ENCODE measurements around the gene RHBDF1. TPM values are rescaled to one million over a fixed set of nuclear protein-coding genes. Genes with fewer than 3 reads are reported as not detected.

Gene RHBDF1
- total and polyA plus RNA-seq, 2 of the 13 experiments (the other 11 are each of a cell fraction or from before 2014, with no cell fraction given) = 5.4 to 26.9 TPM

DNA sequence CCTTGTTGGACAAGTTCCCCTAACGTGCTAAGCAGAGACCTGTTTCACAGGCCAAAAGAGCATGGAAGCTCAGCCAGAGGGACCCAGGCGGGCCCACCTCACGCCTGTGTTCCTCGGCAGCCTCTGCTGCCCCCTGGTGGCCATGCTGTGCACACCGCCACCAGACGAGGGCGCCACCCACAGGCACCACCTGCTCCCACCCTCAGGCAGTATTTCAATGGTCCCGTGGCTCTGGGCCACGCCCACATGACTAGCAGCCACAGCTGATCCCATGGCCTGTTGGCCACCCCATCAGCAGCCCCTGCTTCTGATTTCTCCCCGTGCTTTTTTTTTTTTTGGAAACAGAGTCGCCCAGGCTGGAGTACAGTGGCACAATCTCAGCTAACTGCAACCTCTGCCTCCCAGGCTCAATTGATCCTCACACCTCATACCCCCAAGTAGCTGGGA lies 24.5 kb upstream of the RHBDF1 start (continued):
- TF ChIP-seq, protein P1, sequence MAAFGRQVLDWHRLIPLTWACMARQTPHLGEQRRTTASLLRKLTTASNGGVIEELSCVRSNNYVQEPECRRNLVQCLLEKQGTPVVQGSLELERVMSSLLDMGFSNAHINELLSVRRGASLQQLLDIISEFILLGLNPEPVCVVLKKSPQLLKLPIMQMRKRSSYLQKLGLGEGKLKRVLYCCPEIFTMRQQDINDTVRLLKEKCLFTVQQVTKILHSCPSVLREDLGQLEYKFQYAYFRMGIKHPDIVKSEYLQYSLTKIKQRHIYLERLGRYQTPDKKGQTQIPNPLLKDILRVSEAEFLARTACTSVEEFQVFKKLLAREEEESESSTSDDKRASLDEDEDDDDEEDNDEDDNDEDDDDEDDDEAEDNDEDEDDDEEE (CRISPR knock-in tag; IDR thresholded peaks at IDR 0.05) = no peak
- TF ChIP-seq, protein P2, sequence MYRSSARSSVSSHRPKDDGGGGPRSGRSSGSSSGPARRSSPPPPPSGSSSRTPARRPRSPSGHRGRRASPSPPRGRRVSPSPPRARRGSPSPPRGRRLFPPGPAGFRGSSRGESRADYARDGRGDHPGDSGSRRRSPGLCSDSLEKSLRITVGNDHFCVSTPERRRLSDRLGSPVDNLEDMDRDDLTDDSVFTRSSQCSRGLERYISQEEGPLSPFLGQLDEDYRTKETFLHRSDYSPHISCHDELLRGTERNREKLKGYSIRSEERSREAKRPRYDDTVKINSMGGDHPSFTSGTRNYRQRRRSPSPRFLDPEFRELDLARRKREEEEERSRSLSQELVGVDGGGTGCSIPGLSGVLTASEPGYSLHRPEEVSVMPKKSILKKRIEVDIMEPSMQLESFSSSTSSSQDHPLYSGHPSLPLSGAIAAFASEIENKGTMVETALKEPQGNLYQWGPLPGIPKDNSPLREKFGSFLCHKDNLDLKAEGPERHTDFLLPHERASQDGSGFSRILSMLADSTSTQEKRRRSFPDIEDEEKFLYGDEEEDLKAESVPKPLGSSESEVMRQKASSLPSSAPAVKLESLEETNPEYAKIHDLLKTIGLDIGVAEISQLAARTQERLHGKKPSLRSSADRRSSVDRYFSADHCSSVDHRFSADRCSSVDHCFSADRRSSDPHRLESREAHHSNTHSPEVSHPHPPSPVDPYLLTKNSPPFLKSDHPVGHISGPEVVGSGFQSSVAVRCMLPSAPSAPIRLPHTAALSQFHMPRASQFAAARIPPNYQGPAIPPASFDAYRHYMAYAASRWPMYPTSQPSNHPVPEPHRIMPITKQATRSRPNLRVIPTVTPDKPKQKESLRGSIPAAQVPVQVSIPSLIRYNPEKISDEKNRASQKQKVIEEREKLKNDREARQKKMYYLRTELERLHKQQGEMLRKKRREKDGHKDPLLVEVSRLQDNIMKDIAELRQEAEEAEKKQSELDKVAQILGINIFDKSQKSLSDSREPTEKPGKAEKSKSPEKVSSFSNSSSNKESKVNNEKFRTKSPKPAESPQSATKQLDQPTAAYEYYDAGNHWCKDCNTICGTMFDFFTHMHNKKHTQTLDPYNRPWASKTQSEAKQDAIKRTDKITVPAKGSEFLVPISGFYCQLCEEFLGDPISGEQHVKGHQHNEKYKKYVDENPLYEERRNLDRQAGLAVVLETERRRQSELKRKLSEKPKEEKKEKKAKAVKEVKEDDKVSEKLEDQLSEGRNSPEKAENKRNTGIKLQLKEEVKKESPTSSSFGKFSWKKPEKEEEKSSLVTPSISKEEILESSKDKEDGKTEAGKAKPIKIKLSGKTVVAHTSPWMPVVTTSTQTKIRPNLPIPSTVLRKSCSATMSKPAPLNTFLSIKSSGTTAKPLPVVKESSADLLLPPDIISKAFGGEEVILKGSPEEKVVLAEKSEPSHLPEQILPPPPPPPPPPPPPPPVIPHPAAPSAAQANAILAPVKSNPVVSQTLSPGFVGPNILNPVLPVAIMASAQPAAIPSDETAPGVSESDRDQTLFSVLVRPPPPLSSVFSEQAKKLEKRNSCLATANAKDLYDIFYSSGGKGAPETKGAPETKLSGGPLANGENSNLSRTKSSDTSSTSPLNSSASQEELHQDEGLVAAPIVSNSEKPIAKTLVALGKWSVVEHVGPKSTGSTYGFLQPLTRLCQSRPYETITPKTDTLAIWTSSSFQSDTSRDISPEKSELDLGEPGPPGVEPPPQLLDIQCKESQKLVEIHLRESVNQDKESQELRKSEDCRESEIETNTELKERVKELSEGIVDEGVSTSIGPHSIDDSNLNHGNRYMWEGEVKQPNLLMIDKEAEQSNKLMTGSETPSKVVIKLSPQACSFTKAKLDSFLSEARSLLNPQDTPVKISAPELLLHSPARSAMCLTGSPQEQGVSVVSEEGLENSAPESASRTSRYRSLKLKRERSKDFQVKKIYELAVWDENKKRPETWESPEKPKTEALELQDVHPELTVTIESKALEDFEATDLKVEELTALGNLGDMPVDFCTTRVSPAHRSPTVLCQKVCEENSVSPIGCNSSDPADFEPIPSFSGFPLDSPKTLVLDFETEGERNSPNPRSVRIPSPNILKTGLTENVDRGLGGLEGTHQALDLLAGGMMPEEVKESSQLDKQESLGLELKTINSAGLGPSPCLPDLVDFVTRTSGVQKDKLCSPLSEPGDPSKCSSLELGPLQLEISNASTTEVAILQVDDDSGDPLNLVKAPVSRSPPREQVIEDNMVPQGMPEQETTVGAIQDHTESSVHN (CRISPR knock-in tag; IDR thresholded peaks at IDR 0.05) = peak; percentile 55; the same call in 1 of the 2 replicates
- TF ChIP-seq, protein P3, sequence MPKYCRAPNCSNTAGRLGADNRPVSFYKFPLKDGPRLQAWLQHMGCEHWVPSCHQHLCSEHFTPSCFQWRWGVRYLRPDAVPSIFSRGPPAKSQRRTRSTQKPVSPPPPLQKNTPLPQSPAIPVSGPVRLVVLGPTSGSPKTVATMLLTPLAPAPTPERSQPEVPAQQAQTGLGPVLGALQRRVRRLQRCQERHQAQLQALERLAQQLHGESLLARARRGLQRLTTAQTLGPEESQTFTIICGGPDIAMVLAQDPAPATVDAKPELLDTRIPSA (CRISPR knock-in tag; IDR thresholded peaks at IDR 0.05; ENCODE audit: borderline replicate concordance) = no peak
- TF ChIP-seq, protein P4, sequence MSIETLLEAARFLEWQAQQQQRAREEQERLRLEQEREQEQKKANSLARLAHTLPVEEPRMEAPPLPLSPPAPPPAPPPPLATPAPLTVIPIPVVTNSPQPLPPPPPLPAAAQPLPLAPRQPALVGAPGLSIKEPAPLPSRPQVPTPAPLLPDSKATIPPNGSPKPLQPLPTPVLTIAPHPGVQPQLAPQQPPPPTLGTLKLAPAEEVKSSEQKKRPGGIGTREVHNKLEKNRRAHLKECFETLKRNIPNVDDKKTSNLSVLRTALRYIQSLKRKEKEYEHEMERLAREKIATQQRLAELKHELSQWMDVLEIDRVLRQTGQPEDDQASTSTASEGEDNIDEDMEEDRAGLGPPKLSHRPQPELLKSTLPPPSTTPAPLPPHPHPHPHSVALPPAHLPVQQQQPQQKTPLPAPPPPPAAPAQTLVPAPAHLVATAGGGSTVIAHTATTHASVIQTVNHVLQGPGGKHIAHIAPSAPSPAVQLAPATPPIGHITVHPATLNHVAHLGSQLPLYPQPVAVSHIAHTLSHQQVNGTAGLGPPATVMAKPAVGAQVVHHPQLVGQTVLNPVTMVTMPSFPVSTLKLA (IDR thresholded peaks at IDR 0.05) = 0 out of 2 replicates have a peak, but pooled peaks have one; percentile 21
- TF ChIP-seq FOXJ3 (CRISPR knock-in tag; IDR thresholded peaks at IDR 0.05; ENCODE audit: borderline replicate concordance) (no peak), FOXA3 (CRISPR knock-in tag; IDR thresholded peaks at IDR 0.05) (peak; percentile 34; the same call in 1 of the 2 replicates), SOX5 (CRISPR knock-in tag; IDR thresholded peaks at IDR 0.05; ENCODE audit: borderline replicate concordance) (no peak), REPIN1 (CRISPR knock-in tag; IDR thresholded peaks at IDR 0.05; ENCODE audit: borderline replicate concordance, low read depth) (peak; percentile 52; the same call in 1 of the 2 replicates), KAT2B (IDR thresholded peaks at IDR 0.05; ENCODE audit: borderline replicate concordance, low read depth, low read length) (no peak), ZNF431 (CRISPR knock-in tag; IDR thresholded peaks at IDR 0.05; ENCODE audit: borderline replicate concordance, low read depth) (no peak), CHD2 (IDR thresholded peaks at IDR 0.05; ENCODE audit: low read depth, low read length) (no peak), ZNF331 (CRISPR knock-in tag; IDR thresholded peaks at IDR 0.05) (peak; percentile 75; the same call in 1 of the 2 replicates), MAZ (IDR thresholded peaks at IDR 0.05; ENCODE audit: borderline replicate concordance, low read depth, low read length) (no peak), MAZ (CRISPR knock-in tag; IDR thresholded peaks at IDR 0.05; ENCODE audit: low read depth) (no peak; the same call in 1 of the 2 replicates), FOXC1 (CRISPR knock-in tag; IDR thresholded peaks at IDR 0.05; ENCODE audit: borderline replicate concordance) (peak; percentile 70; the same call in 1 of the 2 replicates), NFYB (CRISPR knock-in tag; IDR thresholded peaks at IDR 0.05) (no peak)
- TF ChIP-seq, protein P5, sequence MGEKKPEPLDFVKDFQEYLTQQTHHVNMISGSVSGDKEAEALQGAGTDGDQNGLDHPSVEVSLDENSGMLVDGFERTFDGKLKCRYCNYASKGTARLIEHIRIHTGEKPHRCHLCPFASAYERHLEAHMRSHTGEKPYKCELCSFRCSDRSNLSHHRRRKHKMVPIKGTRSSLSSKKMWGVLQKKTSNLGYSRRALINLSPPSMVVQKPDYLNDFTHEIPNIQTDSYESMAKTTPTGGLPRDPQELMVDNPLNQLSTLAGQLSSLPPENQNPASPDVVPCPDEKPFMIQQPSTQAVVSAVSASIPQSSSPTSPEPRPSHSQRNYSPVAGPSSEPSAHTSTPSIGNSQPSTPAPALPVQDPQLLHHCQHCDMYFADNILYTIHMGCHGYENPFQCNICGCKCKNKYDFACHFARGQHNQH (CRISPR knock-in tag; IDR thresholded peaks at IDR 0.05) = peak; percentile 71; the same call in 1 of the 2 replicates

Data from HepG2 (cell line).